Fibroblast of mammary gland (primary cell): ENCODE results near the gene KIF22.
"Not testable (repeated sequence)": the region's sequence is repeated elsewhere in the genome, so short reads cannot be mapped to it uniquely, and the experiment has no call there.

Experiments used
- DNase-seq: peaks from one replicate; pipeline ENCODE4 v3.0.0-alpha.2; 2010; ENCODE audit warnings: low read depth
- H3K4me3 ChIP-seq: 2 replicates; pipeline ENCODE4 v1.5.1; 2011; ENCODE audit warnings: low read depth, mild to moderate bottlenecking, low read length, moderate library complexity; ENCODE audit not compliant: control insufficient read depth
- CTCF ChIP-seq: conservative IDR thresholded peaks from 2 replicates; pipeline ENCODE4 v1.5.1; 2011; ENCODE audit warnings: low read depth, low read length, inconsistent platforms; ENCODE audit not compliant: control insufficient read depth, insufficient read depth

KIF22 gene

GRCh38 chr16:29760567-29761279 lies 29.8 kb upstream of the KIF22 start:
- no peak for DNase-seq
- no peak for TF ChIP-seq CTCF
- H3K4me3 ChIP-seq = no peak overlapping the region

GRCh38 chr16:29761280-29761651 lies 29.3 kb upstream of the KIF22 start:
- DNase-seq = not testable (repeated sequence)

GRCh38 chr16:29761882-29762281 lies 28.7 kb upstream of the KIF22 start:
- no peak for DNase-seq
- no peak for TF ChIP-seq CTCF
- no peak overlapping the region for H3K4me3 ChIP-seq

More at GRCh38 chr16:29761280-29761651, 29.3 kb upstream of the KIF22 start:
- not testable (repeated sequence) for H3K4me3 ChIP-seq

- no peak overlapping the region for H3K4me3 ChIP-seq
- no peak for TF ChIP-seq CTCF
- no peak for DNase-seq
Observed at GRCh38 chr16:29763326-29763725, 27.2 kb upstream of the KIF22 start.

- H3K4me3 ChIP-seq = no peak overlapping the region
- no peak for DNase-seq
Observed at GRCh38 chr16:29765167-29766032, 25.2 kb upstream of the KIF22 start.

GRCh38 chr16:29766571-29766970 lies 24.0 kb upstream of the KIF22 start:
- DNase-seq = no peak
- TF ChIP-seq CTCF = no peak
- H3K4me3 ChIP-seq = no peak overlapping the region

More at GRCh38 chr16:29765167-29766032, 25.2 kb upstream of the KIF22 start:
- no peak for TF ChIP-seq CTCF

- H3K4me3 ChIP-seq = no peak overlapping the region
- TF ChIP-seq CTCF = no peak
- DNase-seq = no peak
Observed at GRCh38 chr16:29767062-29767461, 23.5 kb upstream of the KIF22 start.
